K562 (cell line): ENCODE data around the gene ATG4C. TPM values are rescaled to one million over a fixed set of nuclear protein-coding genes. Genes with fewer than 3 reads are reported as not detected.

Experiments used
- ELF4 ChIP-seq: fragments of 450-650 bp; formaldehyde crosslinking; IDR thresholded peaks from 2 replicates; pipeline ENCODE4 v1.4.0; 2022; ENCODE audit warnings: missing genetic modification characterization
- EP300 ChIP-seq: IDR thresholded peaks from 2 replicates; pipeline ENCODE4 v1.6.1; 2012; ENCODE audit warnings: low read length, improper control_type of control experiment
- GABPA ChIP-seq: fragments of 200-800 bp; sonication (Bioruptor generic); conservative IDR thresholded peaks from 2 replicates; pipeline ENCODE4 v1.6.1; 2016; ENCODE audit warnings: low read depth, missing genetic modification characterization, missing compliant biosample characterization
- GABPB1 ChIP-seq: sonication (generic); formaldehyde crosslinking; IDR thresholded peaks from 2 replicates; pipeline ENCODE4 v1.8.0; 2022; ENCODE audit warnings: mild to moderate bottlenecking, missing genetic modification reagents
- GTF2B ChIP-seq: IDR thresholded peaks from 2 replicates; pipeline ENCODE4 v1.6.1; 2011; ENCODE audit not compliant: insufficient read length; ENCODE audit errors: extremely low read depth
- GTF2E2 ChIP-seq: fragments of 200-800 bp; sonication (Bioruptor generic); IDR thresholded peaks from 2 replicates; pipeline ENCODE4 v1.6.1; 2016; ENCODE audit warnings: missing genetic modification characterization, missing compliant biosample characterization
- KLF13 ChIP-seq: fragments of 450-650 bp; IDR thresholded peaks from 2 replicates; pipeline ENCODE4 v1.6.1; 2016; ENCODE audit warnings: missing genetic modification characterization, low read depth, mild to moderate bottlenecking, missing compliant biosample characterization, moderate library complexity, borderline replicate concordance
- NONO ChIP-seq, 2 experiments: fragments of 200-400 bp in 1 of 2; fragments of 450-650 bp in 1 of 2; formaldehyde crosslinking in 1 of 2; IDR thresholded peaks; 2 replicates each; pipeline ENCODE4 v1.6.1; 2017; ENCODE audit warnings: low read depth in 2 of 2, mild to moderate bottlenecking in 2 of 2, moderate library complexity in 2 of 2, low read length in 1 of 2
- NR2C1 ChIP-seq, 2 experiments: fragments of 450-650 bp; IDR thresholded peaks; 2 replicates each; pipeline ENCODE4 v1.6.1; 2017; ENCODE audit warnings: mild to moderate bottlenecking in 2 of 2, antibody characterized with exemption in 1 of 2, inconsistent platforms in 1 of 2, missing compliant biosample characterization in 1 of 2, missing genetic modification characterization in 1 of 2
- NR2C2 ChIP-seq, 2 experiments: fragments of 200-800 bp in 1 of 2; sonication (Bioruptor generic) in 1 of 2; sonication (generic) in 1 of 2; formaldehyde crosslinking in 1 of 2; IDR thresholded peaks; 2 replicates each; pipeline versions ENCODE4 v1.6.1 to v1.8.0; 2016 to 2022; ENCODE audit warnings: mild to moderate bottlenecking in 1 of 2, missing compliant biosample characterization in 1 of 2, missing genetic modification characterization in 1 of 2, missing genetic modification reagents in 1 of 2
- POLR2G ChIP-seq: fragments of 200-400 bp; formaldehyde crosslinking; IDR thresholded peaks from 2 replicates; pipeline ENCODE4 v1.6.1; 2017; ENCODE audit warnings: low read depth, mild to moderate bottlenecking, antibody characterized with exemption, low read length, moderate library complexity
- SIX5 ChIP-seq, 2 experiments: IDR thresholded peaks; 2 replicates each; pipeline ENCODE4 v1.6.1; 2011; ENCODE audit warnings: low read length in 2 of 2, borderline replicate concordance in 1 of 2, low read depth in 1 of 2, mild to moderate bottlenecking in 1 of 2, moderate library complexity in 1 of 2; ENCODE audit not compliant: insufficient read depth in 1 of 2
- SRF ChIP-seq, 2 experiments: fragments of 250-450, 450-650 bp in 1 of 2; sonication (Bioruptor Pico) in 1 of 2; sonication (generic) in 1 of 2; formaldehyde crosslinking; IDR thresholded peaks; 2 replicates each; pipeline versions ENCODE4 v1.5.0 to v1.5.1; 2020 to 2022; ENCODE audit warnings: mild to moderate bottlenecking in 1 of 2, missing genetic modification reagents in 1 of 2
- STAT5B ChIP-seq: fragments of 250-450 bp; sonication (Bioruptor Pico); IDR thresholded peaks from 2 replicates; pipeline ENCODE4 v1.8.0; 2021; ENCODE audit warnings: mild to moderate bottlenecking, inconsistent platforms
- TCF15 ChIP-seq: fragments of 250-450 bp; sonication (Bioruptor Pico); IDR thresholded peaks from 2 replicates; pipeline ENCODE4 v1.8.0; 2022; ENCODE audit warnings: moderate library complexity, mild to moderate bottlenecking, inconsistent platforms
- THRA ChIP-seq: fragments of 450-650 bp; IDR thresholded peaks from 2 replicates; pipeline ENCODE4 v1.6.1; 2017; ENCODE audit warnings: mild to moderate bottlenecking, moderate library complexity
- ZBTB43 ChIP-seq: sonication (generic); formaldehyde crosslinking; IDR thresholded peaks from 2 replicates; pipeline ENCODE4 v1.8.0; 2023; ENCODE audit warnings: mild to moderate bottlenecking, missing genetic modification reagents
- ZFP36 ChIP-seq: fragments of 150-350 bp; IDR thresholded peaks from 2 replicates; pipeline ENCODE4 v1.6.1; 2018; ENCODE audit warnings: low read length, low read depth; ENCODE audit not compliant: partially characterized antibody
- ZNF644 ChIP-seq: fragments of 200-800 bp; sonication (Bioruptor generic); IDR thresholded peaks from 2 replicates; pipeline ENCODE4 v1.6.1; 2016; ENCODE audit warnings: low read depth, missing genetic modification characterization, missing compliant biosample characterization
- ZNF764 ChIP-seq: fragments of 250-450 bp; sonication (Bioruptor Pico); IDR thresholded peaks from 2 replicates; pipeline ENCODE4 v1.4.0; 2020; ENCODE audit warnings: low read depth, mild to moderate bottlenecking, moderate library complexity
- ZNF778 ChIP-seq: fragments of 450-650 bp; formaldehyde crosslinking; IDR thresholded peaks from 2 replicates; pipeline ENCODE4 v1.4.0; 2020; ENCODE audit warnings: mild to moderate bottlenecking, moderate library complexity
- polyA plus RNA-seq, 8 experiments: library from polyadenylated mRNA; depleted of rRNA in 4 of 8; stranded (reverse) in 5 of 8; unstranded in 3 of 8; fragments of >200 nt; fragmentation: Nextera tagmentation in 2 of 8; fragmentation: Illumina TruSeq in 1 of 8; extraction: Ambion mirVana in 2 of 8; extraction: Trizol in 1 of 8; gene quantifications; 2 replicates each; pipeline versions ENCODE4 v1.2.1 to v1.2.3, GENCODE V29; 2011 to 2014; ENCODE audit warnings: inconsistent platforms in 1 of 8, missing spikeins in 1 of 8
- total RNA-seq, 7 experiments: library from RNA; depleted of rRNA in 6 of 7; stranded (reverse); fragments of >200 nt in 6 of 7; fragmentation: Illumina TruSeq in 2 of 7; extraction: Trizol in 2 of 7; gene quantifications; 2 replicates each; pipeline versions ENCODE4 v1.2.1 to v1.2.3, GENCODE V29; 2011 to 2021; ENCODE audit warnings: low replicate concordance in 1 of 7

ATG4C gene
- total and polyA plus RNA-seq, 9 of the 15 experiments (the other 6 are each of a cell fraction or from before 2014, with no cell fraction given): 7.6 to 35.8 (median 16.1) TPM

GRCh38 chr1:62783736-62784508 is at the start of gene ATG4C (continued):
- TF ChIP-seq NR2C1 (IDR thresholded peaks at IDR 0.05): peak; percentile 73; the same call in 1 of the 2 replicates
- TF ChIP-seq NR2C1 (tag; IDR thresholded peaks at IDR 0.05): peak; percentile 77
- peak; percentile 32; the same call in 1 of the 2 replicates for TF ChIP-seq ZBTB43 (CRISPR knock-in tag)
- TF ChIP-seq SIX5 (IDR thresholded peaks at IDR 0.05; ENCODE audit: borderline replicate concordance in 1 of 2, insufficient read depth in 1 of 2, low read depth in 1 of 2, low read length in 2 of 2): peak; percentile 90 to 92
- TF ChIP-seq KLF13 (tag): peak; percentile 54; the same call in 1 of the 2 replicates
- peak in 1 of 2 experiments; percentile 18; a peak in 1 of 4 replicates for TF ChIP-seq NONO (IDR thresholded peaks at IDR 0.05; ENCODE audit: low read depth in 2 of 2, low read length in 1 of 2)
- no peak for TF ChIP-seq STAT5B
- no peak for TF ChIP-seq NR2C2 (CRISPR knock-in tag; IDR thresholded peaks at IDR 0.05)
- peak; percentile 88 for TF ChIP-seq NR2C2 (tag; IDR thresholded peaks at IDR 0.05)
- TF ChIP-seq GABPB1 (CRISPR knock-in tag): peak; percentile 90
- TF ChIP-seq ELF4 (CRISPR knock-in tag): peak; percentile 86; the same call in 1 of the 2 replicates
- peak; percentile 14 for TF ChIP-seq ZFP36
- TF ChIP-seq ZNF764 (CRISPR knock-in tag): no peak
- TF ChIP-seq THRA: no peak
- TF ChIP-seq GTF2E2: peak; percentile 52; the same call in 1 of the 2 replicates
- TF ChIP-seq POLR2G: peak; percentile 92
- 0 out of 4 replicates have a peak, but pooled peaks of 1 of the 2 experiments have one; percentile 8 for TF ChIP-seq SRF (CRISPR knock-in tag; IDR thresholded peaks at IDR 0.05)
- peak; percentile 32 for TF ChIP-seq GTF2B
- TF ChIP-seq GABPA (tag): peak; percentile 92
- peak; percentile 44 for TF ChIP-seq EP300
- peak; percentile 68 for TF ChIP-seq ZNF644 (tag)
- TF ChIP-seq ZNF778 (CRISPR knock-in tag): no peak
- no peak for TF ChIP-seq TCF15
